HAP-1 (cell line): ENCODE data around the gene NUDC.

Source experiments
- DNase-seq, 2 experiments: peaks; one replicate each; pipeline ENCODE4 v3.0.0-alpha.2; 2016 to 2020; ENCODE audit warnings: low spot score in 2 of 2
- H3K27me3 ChIP-seq: fragments of 250-450 bp; sonication (Bioruptor Pico); 2 replicates; pipeline ENCODE4 v1.5.1; 2020; ENCODE audit warnings: low read depth, mild to moderate bottlenecking, moderate library complexity
- H3K36me3 ChIP-seq: fragments of 250-450 bp; sonication (Bioruptor Pico); replicated peaks from 2 replicates; pipeline ENCODE4 v1.5.1; 2020; ENCODE audit warnings: mild to moderate bottlenecking
- H3K4me1 ChIP-seq: fragments of 250-450 bp; sonication (Bioruptor Pico); 2 replicates; pipeline ENCODE4 v1.5.1; 2020; ENCODE audit warnings: mild to moderate bottlenecking
- H3K4me3 ChIP-seq: fragments of 250-450 bp; sonication (Bioruptor Pico); 2 replicates; pipeline ENCODE4 v1.5.1; 2020; ENCODE audit warnings: mild to moderate bottlenecking, moderate library complexity
- H3K9me3 ChIP-seq: fragments of 250-450 bp; sonication (Bioruptor Pico); 2 replicates; pipeline ENCODE4 v1.5.1; 2020; ENCODE audit warnings: mild to moderate bottlenecking, moderate library complexity
- in situ Hi-C: fragments of 300-500 bp; cut with MboI; formaldehyde crosslinking; loops from 3 replicates; pipeline ENCODE4 v1.14.3; 2020; ENCODE audit warnings: low sequenced_read_pairs, inconsistent platforms, mixed read lengths

The NUDC gene

GRCh38 chr1:26994787-26995517 is 73.4 kb downstream of the NUDC start:
- Histone ChIP-seq H3K36me3 (no peaks in the 10 kb centered on the region), H3K27me3 (peaks cover 3% of the 10 kb centered on the region; the same call in 1 of the 2 replicates), H3K4me1 (peaks cover 33% of the 10 kb centered on the region), H3K9me3 (no peaks in the 10 kb centered on the region), H3K4me3 (peak overlapping the region; percentile 55)
- DNase-seq, result no peak
- in situ Hi-C loops, result no loop called here

GRCh38 chr1:26996024-26996423 is 74.5 kb downstream of the NUDC start:
- Histone ChIP-seq H3K9me3 (no peaks in the 10 kb centered on the region), H3K4me3 (no peak overlapping the region), H3K4me1 (peaks cover 33% of the 10 kb centered on the region), H3K27me3 (peaks cover 3% of the 10 kb centered on the region; the same call in 1 of the 2 replicates), H3K36me3 (no peaks in the 10 kb centered on the region)
- in situ Hi-C loops, result no loop called here
- DNase-seq, result no peak
